GM12892 (cell line): ENCODE results near the gene ADPRH.

Experiments used
- DNase-seq: peaks from one replicate; pipeline ENCODE4 v3.0.0; 2011; ENCODE audit not compliant: insufficient read length
- FAIRE-seq: peaks from 2 replicates; lab custom pipeline; 2011; peaks lifted over from hg19 to GRCh38; lab: Jason Lieb, UNC
- POLR2A ChIP-seq: IDR thresholded peaks from 2 replicates; pipeline ENCODE4 v1.6.1; 2011; ENCODE audit warnings: low read depth, low read length, control low read depth
- POLR2AphosphoS5 ChIP-seq: IDR thresholded peaks from 2 replicates; pipeline ENCODE4 v1.6.1; 2011; ENCODE audit warnings: low read depth, low read length, control low read depth
- TAF1 ChIP-seq: IDR thresholded peaks from 2 replicates; pipeline ENCODE4 v1.6.1; 2011; ENCODE audit warnings: low read depth, mild to moderate bottlenecking, control low read depth, low read length, borderline replicate concordance

The ADPRH gene

DNA sequence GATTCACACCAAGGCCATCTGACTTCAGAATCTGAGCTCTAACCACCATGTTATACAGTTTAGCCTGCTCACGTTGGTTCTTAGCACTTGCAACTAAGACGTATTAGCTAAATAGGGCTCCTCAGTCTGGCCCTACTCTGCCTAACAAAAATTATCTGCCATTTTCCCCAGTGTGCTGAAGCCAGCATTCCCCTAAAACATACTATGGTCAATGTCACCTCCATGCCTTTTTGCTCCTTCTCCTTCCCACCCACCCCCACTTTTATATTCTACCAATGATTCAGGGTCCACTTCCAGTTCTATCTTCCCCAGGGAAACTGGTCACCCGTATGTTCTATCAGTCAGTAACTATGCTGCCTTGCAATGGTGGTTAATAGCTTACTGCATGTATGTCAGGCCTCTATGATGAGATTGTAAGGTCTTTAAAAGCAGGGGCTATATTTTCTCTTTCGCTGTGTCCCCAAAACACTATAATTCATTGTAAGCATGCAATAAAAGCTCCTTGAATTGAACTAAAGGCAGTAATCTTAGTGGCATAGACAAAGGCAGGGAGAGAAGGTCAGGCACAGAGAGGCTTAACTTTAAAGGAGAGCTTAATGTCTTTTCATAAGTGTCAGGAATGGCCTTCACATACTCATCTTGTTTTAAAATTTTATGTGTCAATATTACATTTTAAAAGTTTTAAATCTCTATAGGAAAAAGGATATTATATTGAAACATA lies 57.8 kb downstream of the ADPRH start:
- TF ChIP-seq TAF1 (no peak), POLR2A (no peak), POLR2AphosphoS5 (no peak)
- no peak for DNase-seq
- FAIRE-seq = peak; percentile 60

DNA sequence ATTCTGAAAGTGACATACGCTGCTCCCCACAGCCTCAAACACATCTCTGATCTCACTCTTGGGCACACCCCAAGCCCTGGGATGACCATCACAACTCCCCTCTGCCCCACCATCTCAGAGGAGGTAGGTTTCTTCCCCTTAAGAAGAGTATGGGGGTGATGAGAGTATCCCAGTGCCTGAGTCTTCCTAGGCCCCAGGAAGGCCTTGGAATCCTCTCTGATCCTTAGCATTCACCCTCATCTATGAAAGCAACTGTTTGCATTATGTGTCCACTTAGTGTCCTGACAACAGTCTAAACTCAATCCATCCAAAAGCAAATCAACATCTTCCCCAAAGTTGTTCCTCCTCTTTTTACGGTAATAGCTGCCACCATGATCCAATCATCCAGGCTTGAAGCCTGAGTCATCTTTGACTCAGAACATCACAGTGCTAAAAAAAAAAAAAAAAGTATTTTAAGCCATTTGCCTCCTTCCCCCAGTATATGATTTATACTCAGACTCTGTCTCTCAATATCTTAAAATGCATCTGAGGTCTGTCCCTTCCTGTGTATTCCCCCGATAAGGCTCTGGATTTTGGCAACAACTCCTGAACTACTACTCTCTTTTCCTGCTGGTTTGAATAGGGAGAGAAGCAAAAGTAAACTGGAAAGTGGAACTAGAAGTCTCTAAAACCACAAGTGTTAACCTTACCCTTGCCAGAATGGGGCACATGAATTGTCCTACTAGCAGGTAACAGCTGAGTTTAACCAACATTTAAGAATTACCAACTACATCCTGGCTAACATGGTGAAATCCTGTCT lies 58.6 kb downstream of the ADPRH start:
- peak; percentile 82 for FAIRE-seq
- TF ChIP-seq POLR2AphosphoS5 = no peak; the same call in 1 of the 2 replicates
- TF ChIP-seq TAF1 = no peak
- 0 out of 2 replicates have a peak, but pooled peaks have one; percentile 21 for TF ChIP-seq POLR2A
- no peak for DNase-seq
